Measurements from ENCODE around the gene TGM2.
"Not testable (repeated sequence)": the region's sequence is repeated elsewhere in the genome, so short reads cannot be mapped to it uniquely, and the experiment has no call there.

The TGM2 gene

GRCh38 chr20:38113401-38114325 is 51.4 kb downstream of the TGM2 start:
- DNase-seq = no peak

GRCh38 chr20:38112930-38113294 is 52.2 kb downstream of the TGM2 start:
- DNase-seq = no peak

- DNase-seq = no peak
These were observed 52.7 kb downstream of the TGM2 start for GRCh38 chr20:38112261-38112929.

DNA sequence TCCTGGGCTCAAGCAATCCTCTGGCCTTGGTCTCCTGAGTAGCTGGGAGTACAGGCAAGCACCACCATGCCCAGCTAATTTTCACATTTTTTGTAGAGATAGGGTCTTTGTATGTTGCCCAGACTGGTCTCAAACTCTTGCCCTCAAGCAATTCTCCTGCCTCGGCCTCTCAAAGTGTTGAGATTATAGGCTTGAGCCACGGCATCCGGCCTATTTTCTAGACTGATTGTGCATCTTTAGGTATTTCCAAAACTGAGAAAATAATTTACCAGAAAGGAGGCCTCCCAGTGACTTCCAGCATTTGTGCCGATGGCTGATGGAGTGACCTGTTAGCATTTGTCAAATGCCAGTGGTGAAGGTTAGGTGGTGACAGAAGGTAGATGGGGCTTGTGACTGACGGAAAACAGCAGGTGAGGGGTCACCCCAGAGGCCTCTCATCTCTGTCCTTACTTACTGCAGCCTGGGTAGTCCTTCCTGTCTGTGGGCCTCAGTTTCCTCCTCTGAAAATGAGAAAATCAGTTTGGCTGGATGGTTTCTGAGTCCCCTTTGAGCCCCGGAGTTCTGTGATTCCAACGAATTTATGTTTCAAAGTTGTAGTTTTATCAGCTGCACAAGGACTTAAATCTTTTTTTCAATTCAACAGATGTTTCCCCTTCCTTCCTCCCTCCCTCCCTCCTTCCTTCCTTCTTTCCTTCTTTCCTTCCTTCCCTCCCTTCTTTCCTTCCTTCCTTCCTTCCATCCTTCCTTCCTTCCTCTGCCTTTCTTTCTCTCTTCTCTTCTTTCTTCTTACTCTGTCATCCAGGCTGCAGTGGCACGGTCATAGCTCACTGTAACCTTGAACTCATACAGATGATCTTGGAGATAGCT is 53.5 kb downstream of the TGM2 start:
- no peak for DNase-seq

- DNase-seq = no peak
These were observed 54.4 kb downstream of the TGM2 start for GRCh38 chr20:38110525-38111178.

GRCh38 chr20:38109591-38110524 is 55.2 kb downstream of the TGM2 start:
- DNase-seq = no peak

DNA sequence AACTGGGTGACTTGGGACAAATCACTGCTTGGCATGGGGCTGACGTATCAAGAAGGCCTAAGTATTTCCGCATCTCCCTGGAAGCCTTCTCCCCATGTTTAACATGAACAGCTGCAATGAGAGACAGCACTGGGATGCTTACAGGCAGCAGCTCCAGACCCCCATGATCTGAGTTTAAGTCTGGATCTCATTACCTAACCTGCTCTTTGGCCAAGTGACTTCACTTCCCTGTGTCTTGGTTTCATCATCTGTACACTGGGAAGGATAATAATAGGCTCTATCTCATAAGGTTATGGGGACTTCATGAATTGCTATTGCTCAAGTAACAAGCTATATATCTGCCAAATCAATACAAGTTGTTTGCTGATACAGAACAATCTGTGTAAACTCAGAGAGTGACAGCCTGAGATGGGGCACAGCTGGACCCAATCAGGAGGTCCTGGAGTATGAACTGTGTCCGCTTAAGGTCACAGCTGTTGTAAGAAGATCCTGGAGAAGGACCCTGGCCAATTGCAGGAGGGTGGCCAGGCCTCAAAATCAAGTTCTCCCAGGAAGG is 56.0 kb downstream of the TGM2 start:
- DNase-seq = no peak

DNA sequence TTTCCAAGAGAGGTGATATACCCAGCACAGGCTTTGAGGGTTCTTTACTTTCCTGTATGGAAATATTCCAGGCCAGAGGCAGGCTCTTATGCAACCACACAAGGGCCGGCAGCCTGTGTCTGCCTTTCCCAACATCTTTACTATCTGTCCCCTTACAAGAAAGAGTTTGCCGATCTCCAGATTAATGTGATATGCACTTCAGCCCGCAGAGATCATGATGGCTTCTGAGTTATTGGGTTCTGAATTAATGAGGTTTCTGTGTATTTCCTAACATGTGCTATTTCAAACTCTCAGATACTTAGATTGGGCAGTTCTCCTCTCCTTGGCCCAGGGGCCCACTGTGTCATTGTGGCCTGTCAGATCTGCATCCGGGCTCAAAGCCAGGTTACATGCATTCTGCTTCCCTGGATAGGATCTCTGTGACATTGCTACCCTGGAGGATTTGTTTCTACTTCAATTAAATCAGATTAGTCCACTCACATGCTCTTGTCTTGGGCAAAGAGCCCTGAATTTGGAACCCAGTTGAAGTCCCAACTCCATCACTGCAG is 56.6 kb downstream of the TGM2 start:
- no peak for DNase-seq

- not testable (repeated sequence) for DNase-seq
These were observed 57.2 kb downstream of the TGM2 start for GRCh38 chr20:38107916-38108315.

DNA sequence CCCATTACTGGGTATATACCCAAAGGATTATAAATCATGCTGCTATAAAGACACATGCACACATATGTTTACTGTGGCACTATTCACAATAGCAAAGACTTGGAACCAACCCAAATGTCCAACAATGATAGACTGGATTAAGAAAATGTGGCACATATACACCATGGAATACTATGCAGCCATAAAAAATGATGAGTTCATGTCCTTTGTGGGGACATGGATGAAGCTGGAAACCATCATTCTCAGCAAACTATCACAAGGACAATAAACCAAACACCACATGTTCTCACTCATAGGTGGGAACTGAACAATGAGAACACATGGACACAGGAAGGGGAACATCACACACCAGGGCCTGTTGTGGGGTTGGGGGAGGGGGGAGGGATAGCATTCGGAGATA is 57.7 kb downstream of the TGM2 start:
- DNase-seq = not testable (repeated sequence)

- no peak for DNase-seq
These were observed 58.6 kb downstream of the TGM2 start for GRCh38 chr20:38106461-38106860.

GRCh38 chr20:38104285-38104684 is 60.8 kb downstream of the TGM2 start:
- no peak for DNase-seq

DNA sequence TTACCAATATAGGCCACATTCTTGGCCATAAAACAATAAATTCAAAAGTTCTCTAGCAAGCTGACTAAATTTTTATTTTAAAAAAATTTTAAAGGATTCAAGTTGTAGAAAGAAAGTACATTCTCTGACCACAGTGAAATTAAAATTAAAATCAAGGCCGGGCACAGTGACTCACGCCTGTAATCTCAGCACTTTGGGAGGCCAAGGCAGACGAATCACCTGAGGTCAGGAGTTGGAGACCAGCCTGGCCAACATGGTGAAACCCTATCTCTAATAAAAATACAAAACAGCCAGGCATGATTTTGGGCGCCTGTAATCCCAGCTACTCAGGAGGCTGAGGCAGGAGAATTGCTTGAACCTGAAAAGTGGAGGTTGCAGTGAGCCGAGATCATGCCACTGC is 62.9 kb downstream of the TGM2 start:
- not testable (repeated sequence) for DNase-seq

- DNase-seq = no peak
These were observed 66.1 kb downstream of the TGM2 start for GRCh38 chr20:38098952-38099351.

GRCh38 chr20:38095017-38095686 is 69.9 kb downstream of the TGM2 start:
- DNase-seq = no peak

- DNase-seq = no peak
These were observed 70.6 kb downstream of the TGM2 start for GRCh38 chr20:38094373-38094891.

- no peak for DNase-seq
These were observed 71.4 kb downstream of the TGM2 start for GRCh38 chr20:38093641-38094077.

GRCh38 chr20:38092915-38093314 is 72.2 kb downstream of the TGM2 start:
- no peak for DNase-seq

DNA sequence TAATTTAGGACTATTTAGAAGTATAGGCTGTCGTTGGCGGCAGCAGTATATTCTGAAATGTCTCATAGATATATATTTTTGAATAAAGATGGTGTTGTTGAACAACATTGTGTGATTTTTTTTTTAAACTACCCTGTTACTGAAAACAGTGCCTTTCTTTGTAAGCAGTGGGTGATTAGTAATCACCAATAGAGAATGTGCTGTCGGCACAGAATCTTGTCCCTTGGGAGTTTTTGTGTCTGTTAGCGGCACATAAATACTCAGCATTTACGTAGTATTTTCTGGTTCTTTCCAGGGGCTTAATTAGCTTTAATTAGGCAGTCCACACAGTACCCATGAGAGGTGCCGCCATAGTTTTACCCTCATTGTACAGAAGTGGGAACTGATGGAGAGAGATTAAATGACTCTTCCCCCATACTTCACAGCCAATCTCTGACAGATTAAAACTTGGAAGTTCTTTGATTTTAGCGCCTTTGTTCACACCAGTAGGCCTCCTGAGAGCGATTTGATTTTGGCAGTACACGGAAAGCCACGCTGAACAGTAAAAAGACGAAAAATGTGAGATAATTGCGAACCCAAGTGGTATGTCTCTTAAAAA is 72.7 kb downstream of the TGM2 start:
- no peak for DNase-seq
